GM11168 (cell line): Measurements from ENCODE around the gene CLCN6.

Source experiments
- in situ Hi-C: fragments of 300-500 bp; cut with MboI; formaldehyde crosslinking; loops from one replicate; pipeline ENCODE4 v1.12.0; 2022; ENCODE audit warnings: low sequenced_read_pairs; ENCODE audit not compliant: unreplicated experiment

Gene CLCN6, protein sequence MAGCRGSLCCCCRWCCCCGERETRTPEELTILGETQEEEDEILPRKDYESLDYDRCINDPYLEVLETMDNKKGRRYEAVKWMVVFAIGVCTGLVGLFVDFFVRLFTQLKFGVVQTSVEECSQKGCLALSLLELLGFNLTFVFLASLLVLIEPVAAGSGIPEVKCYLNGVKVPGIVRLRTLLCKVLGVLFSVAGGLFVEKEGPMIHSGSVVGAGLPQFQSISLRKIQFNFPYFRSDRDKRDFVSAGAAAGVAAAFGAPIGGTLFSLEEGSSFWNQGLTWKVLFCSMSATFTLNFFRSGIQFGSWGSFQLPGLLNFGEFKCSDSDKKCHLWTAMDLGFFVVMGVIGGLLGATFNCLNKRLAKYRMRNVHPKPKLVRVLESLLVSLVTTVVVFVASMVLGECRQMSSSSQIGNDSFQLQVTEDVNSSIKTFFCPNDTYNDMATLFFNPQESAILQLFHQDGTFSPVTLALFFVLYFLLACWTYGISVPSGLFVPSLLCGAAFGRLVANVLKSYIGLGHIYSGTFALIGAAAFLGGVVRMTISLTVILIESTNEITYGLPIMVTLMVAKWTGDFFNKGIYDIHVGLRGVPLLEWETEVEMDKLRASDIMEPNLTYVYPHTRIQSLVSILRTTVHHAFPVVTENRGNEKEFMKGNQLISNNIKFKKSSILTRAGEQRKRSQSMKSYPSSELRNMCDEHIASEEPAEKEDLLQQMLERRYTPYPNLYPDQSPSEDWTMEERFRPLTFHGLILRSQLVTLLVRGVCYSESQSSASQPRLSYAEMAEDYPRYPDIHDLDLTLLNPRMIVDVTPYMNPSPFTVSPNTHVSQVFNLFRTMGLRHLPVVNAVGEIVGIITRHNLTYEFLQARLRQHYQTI

DNA sequence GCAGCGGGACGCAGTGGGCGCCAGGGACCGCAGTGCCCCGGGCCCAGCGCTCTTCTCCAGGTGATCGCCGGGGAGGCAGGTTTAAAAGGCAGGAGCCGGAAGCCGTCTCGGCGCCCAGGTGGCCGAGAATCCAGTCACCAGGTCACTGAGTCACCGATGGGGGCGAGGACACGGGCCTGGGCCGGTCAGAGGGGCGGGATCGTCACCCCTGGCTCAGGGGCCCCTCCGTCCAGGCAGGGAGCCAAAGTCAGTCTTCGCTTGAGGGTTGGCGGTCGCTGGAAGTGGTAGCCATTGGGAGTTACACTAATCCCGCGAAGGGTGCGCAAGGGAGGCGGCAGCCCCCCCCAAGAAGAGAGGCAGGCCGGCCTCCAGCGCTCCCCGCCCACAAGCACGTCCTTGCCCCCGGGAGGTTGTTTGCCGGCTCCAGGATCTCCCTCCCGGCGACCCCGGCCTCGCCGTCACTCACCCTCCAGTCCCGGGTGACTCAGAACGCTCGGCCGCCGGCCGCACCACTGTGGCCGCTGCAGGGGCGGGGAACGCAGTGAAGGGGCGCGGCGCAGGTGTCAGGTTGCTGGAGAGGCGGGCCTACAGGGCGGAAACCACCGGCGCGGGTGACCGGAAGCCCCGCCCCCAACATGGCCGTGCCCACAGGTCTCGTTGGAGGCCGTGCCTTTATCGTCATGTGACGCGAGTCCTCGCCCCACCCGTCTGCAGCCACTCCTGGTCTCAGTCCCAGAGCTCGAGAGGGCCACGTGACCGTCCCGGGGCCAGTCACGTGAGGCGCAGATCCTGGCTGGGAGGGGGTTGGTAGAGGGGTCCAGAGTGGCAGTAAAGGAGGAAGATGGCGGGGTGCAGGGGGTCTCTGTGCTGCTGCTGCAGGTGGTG is at the start of gene CLCN6, which contains the start of gene MTHFR:
TSS of gene CLCN6 (plus strand) at position 770 of the 885 bp plus-strand sequence. CDS start at position 842, 72 bp downstream.
TSS of gene MTHFR (minus strand) at position 543 of the 885 bp plus-strand sequence. CDS start 2,848 bp downstream, outside the sequence.
- in situ Hi-C loops, result no loop called here

DNA sequence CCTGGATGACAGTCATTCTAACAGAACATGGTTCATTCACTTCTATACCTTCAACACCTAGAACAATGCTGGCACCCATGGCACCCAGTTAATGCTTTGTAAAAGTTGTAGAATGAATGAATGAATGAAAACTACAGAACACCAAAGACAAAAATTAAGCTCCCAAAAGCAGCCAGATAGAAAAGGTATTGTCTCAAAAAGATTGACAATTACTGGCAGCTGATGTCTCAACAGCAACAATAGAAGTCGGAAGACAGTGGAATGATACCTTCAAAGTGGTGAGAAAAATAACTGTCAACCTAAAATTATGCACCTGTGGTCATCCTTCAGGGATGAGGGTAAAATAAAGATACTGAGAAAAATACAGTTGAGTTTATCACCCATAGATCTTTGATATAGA is 48.9 kb upstream of the CLCN6 start:
- in situ Hi-C loops, result no loop called here

DNA sequence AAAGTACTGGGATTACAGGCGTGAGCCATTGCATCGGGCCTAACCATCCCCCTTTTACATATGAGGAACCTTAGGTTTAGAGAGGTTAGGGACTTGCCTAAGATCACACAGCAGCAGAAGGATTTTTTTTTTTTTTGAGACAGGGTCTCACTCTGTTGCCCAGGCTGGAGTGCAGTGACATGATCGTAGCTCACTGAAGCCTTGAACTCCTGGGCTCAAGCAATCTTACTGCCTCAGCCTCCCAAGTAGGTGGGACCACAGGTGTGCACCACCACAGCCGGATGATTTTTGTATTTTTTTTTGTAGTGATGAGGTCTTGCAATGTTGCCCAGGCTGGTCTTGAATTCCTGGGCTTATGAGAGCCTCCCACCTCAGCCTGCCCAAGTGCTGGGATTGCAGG is 46.2 kb upstream of the CLCN6 start:
- in situ Hi-C loops, result no loop called here

DNA sequence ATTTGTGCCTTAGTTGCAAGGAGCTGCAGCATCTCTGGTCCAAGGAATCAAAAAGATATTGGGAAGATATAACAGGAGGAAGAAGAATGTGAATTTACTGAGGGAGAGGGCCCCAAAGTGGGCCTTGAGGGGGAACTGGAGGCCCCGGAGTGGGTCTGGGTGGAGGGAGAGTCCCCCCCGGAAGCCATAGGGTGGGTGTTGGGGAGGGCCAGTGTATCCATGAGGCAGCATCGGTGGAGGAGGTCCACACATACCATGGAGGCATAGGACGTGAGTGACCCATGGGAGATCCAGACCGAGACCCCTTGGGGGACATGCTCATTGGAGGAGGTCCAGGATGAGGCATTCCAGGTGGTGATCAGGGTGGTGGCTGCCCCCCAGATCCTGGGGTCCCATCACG is 44.7 kb upstream of the CLCN6 start:
- in situ Hi-C loops, result no loop called here

DNA sequence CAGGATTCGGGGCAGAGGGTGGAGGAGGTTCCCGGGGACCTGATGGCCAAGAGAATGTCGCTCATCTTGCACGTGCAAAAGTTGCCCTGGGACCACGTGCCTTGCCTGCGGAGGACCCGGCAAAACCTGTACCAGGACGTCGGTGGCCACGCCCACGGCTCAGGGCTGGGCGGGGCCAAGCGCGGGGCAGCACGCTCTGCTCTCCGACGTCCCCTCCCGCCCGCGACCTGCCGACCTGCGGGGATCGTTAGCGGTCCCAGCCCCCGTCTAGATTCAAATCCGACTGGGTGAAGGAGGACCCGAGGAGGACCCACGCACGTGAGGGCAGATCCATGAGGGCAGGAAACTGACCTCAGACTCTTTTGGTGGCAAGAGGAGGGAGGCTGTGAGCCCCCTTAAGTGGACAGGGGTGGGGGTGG is 44.0 kb upstream of the CLCN6 start, which contains the start of gene C1orf167:
TSS of gene C1orf167 (plus strand) at position 206 of the 419 bp plus-strand sequence. CDS start 2,208 bp downstream, outside the sequence.
- in situ Hi-C loops, result no loop called here

DNA sequence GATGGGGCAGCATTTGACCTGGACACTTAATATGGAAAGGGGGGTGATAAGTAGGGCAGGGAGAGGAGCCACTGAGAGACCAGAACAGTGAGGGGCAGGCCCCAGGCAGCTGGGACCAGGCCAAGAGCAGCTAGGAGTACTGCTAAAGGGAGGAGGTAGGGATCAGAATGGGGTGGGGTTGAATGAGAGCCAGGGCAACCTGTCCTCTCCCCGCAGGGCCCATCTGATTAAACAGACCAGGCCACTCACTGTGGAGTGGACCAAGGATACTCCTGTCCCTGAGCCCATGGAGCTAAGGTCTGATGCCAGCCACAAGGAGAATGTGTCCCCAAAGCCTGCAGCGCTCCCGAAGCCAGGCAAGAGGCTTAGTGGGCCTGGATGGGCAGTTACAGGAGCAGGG is 41.9 kb upstream of the CLCN6 start:
- in situ Hi-C loops, result no loop called here

DNA sequence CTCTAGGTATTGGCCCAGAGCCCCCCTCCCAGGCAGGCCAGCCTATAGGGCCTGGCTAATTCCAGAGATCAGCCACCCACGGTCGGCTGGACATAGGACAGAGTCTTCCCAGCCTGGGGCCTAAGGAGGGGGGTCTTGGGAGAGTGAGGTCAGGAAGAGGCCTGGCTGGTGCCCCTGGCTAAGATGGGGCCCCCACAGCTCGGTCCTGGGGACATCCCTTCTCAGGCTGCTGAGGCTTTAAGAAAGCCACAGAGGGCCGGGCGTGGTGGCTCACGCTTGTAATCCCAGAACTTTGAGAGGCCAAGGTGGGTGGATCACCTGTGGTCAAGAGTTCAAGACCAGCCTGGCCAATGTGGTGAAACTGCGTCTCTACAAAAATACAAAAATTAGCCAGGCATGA is 41.5 kb upstream of the CLCN6 start:
- in situ Hi-C loops, result no loop called here

DNA sequence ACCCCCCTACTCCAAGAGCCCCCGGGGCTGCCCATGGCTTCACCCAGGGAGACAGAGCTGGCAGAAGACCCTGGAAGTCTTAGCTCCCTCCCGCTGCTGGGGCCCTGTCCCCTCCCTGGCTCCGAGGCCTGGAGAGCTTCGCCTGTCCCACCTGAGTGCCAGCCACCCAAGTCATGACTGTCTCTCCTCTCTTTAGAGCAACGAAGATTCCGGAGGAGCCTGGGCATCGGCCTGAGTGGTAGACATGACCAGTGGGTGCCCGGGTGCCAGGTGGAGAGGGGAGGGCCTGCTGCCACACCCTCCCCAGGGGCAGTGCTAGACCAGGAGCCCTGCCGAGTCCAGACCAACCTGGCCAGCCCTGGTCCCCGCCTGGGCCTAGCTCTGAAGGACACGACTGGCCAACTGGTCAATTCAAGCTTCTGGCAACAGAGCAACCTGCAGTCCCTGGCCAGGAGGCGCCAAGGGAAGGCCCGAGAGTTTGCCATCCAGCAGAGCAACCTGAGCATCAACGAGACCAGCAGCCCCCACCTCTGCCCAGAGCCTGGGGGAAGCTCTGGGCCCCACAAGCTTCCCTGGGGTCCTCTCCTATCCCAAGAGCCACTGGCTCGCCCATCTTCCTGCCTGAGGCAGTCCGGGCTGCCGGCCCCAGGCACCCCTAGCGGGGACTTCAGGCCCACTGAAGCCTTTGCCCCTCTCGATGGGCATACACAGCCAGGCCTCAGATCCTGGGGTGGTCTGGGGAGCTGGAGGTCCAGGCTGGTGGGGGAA is 40.1 kb upstream of the CLCN6 start:
- in situ Hi-C loops, result no loop called here

DNA sequence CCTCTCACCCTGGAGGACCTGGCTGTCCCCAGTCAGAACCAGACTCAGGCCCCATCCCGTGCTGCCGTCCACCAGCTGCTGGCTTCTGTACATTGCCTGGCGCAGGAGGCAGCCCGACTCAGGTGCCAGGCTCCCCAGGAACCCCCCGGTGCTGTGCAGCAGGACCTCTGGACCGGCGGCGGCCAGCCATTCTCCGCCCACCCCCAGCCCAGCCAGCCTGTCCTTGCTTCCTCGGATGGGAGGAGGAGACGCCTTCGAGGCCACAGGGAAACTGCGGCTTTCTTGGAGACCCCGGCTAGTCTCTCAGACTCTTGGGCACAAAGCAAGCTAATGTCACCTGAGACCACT is 39.6 kb upstream of the CLCN6 start:
- in situ Hi-C loops, result no loop called here

DNA sequence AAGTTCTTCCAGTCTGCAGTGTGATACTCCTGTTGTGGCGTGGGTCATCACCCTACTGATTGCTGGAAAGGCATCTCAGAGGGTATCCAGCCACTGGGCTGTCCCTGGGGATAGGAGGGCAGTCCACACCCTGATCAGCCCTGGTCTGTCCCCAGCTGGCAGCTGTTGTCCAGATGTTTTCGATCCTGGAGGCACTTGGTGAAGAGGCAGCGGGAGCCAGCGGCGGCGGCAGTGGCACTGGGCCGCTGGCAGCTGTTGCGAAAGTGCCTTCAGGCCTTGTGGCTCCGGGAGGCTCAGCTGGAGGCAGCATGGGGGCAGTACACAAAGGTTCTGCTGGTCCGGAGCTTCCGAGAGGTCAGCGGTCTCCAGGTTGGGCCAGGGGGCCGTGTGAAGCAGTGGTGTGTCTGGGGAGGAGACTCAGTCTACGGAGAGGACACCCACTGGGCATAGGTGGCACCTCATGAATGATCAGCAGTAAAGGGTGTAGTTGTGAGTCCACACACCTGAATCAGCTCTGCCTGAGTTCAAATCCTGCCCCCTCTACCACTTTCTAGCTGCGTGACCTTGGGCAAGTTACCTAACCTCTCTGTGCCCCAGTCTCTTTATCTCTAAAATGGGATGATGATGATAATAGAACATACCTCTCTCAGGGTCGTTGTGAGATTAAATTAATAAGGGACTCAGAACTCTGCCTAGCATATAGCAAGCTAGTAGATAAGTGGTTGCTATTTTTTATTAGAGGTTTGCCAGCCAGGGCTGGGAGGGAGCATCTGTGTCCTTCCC is 37.9 kb upstream of the CLCN6 start:
- in situ Hi-C loops, result no loop called here

DNA sequence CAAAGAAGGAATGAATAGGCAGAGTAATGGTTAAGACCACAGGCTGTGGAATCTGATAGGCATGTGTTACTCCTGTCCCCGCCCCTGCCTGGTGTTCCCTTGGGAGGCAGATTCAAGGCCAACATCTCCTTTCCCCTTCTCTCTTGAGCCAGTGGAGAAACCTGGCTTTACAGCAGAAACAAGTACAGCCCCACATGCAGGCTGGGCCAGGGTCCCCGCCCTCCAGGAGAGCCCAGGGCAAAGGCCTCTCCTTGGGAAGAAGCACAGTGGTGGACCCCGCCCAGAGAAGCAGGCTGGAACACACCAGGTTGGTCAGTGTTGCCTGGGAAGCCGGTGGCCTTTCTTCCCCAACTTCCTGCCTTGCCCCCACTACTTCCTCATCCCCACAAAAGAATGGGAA is 37.2 kb upstream of the CLCN6 start:
- in situ Hi-C loops, result no loop called here

DNA sequence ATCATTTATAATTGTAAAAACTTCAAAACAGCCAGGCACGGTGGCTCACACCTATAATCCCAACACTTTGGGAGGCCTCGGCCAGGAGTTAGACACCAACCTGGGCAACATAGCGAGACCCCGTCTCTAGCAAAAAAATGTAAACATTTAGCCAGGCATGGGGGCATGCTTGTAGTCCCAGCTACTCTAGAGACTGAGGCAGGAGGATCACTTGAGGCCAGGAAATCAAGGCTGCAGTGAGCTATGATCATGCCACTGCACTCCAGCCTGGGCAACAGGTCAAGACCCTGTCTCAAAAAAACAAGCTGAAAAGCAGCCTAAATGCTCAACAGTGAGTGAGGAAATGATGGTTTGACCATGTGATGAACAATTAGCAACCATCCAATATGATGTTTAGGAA is 36.7 kb upstream of the CLCN6 start:
- in situ Hi-C loops, result no loop called here

DNA sequence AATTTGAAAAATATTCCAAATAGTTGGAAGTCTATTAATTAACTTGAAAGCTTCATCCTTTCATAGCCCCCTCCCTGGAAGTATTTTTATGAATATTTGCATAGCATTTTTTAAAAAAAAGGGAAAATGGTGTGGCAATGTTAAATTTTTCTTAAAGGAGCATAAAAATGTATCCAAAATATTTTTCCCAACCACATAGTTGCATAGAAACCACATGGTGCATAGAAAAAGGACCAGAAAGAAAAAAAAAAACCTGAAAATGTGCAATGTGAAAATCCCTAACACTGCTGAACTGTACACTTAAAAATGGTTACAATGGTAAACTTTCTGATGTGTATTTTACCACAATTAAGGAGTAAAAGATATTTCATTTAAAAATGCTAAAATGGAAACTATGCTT is 36.0 kb upstream of the CLCN6 start:
- in situ Hi-C loops, result no loop called here

DNA sequence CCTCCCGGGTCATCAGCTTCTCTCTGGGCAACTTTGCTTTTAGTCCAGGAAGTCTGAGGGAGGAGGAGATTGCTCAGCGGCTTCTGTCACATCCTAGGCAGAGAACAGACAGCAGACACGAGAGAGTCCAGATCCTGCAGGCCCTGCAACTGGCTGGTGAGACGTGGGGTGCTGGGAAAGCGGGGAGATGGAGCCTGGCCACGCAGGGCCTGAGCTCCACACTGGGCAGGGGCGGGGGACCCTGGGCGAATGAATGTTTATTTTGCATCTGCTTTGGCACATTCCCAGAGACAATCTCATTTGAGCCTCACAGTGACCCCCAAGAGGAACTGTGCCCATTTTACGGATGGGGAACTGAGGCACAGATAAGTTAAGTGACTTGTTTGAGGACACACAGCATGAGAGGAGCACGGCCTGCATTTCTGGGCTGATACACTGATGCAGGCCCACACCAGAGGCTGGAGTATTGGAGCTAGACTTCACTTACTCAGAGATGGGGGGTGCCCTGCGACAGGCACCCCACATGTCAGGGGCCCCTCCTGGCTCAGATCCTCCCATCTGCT is 34.4 kb upstream of the CLCN6 start:
- in situ Hi-C loops, result no loop called here

DNA sequence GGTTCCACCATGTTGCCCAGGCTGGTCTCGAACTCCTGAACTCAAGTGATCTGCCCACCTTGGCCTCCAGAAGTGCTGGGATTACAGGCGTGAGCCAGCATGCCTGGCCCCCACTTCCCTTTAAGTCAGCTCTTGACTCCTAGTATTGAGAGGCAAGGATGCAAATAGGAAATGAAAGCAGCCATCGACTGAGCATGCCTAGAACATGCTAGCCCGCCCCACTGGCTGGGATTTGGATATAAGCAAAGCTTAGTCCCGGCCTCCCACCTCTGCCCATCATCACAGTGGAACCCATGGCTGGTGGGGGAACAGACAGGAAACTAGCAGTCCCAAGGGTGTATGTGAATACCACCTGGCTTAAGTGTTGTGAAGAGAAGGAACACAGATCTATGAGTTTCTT is 33.5 kb upstream of the CLCN6 start:
- in situ Hi-C loops, result no loop called here

DNA sequence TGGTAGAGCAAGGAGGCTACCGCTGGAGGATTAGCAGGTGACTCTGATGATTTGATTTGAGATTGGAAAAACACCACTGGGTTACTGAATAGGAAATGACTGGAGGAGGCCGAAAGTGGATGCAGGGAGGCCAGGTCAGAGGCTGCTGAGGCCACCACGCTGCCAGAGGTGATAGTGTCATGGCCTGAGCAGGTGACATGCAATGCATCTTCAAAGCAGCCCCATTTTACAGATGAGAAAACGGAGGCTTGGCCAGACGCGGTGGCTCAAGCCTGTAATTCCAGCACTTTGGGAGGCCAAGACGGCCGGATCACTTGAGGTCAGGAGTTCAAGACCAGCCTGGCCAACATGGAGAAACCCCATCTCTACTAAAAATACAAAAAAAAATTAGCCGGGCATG is 31.2 kb upstream of the CLCN6 start:
- in situ Hi-C loops, result no loop called here

DNA sequence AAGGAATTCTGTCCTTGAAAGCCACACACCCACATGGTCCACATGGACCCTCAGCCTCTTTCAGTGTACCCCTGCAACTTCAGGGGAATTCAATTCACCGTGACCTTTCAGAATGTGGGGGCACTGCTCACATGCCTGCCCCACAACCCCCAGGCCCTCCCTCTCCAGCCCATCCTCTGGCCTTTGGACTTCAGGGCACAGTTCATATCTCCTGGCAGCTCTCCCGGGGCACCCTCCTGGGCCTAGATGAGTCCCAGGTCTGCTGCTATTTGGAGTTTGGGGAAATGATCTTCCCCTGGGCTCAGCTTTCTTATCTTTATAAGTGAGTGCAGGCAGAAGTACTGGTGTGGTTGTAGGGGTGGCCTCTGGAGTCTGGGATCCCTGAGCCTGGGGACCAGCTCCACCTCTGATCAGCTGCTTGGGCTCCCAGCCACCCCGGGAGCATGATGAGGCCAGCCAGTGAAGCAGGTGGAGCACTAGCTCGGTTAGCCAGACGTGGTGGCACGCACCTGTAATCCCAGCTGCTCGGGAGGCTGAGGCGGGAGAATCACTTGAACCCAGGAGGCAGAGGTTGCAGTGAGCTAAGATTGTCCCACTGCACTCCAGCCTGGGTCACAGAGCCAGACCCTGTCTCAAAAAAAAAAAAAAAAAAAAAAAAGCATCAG is 28.2 kb upstream of the CLCN6 start:
- in situ Hi-C loops, result no loop called here

DNA sequence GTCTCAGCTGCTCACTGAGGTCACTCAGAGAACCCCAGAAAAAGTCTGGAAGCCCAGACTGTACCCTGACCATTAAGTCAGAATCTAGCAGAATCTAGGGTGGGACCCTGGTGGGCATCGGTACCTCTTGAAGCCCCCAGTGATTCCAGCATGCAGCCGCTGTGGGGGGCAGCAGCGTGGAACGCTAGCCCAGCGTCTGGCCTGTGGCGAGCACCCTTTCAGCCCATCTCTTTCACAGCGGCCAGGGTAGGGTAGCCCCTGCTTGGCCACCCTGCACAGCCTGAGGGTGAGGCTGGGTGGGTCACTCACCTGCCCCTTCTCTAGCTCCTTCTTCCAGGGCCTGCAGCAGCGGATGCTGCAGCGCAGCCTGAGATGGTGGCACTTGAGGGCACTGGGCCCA is 27.7 kb upstream of the CLCN6 start:
- in situ Hi-C loops, result no loop called here
